ENCODE results near the gene HES6. TPM values are rescaled to one million over a fixed set of nuclear protein-coding genes. Genes with fewer than 3 reads are reported as not detected.

The HES6 gene
- total RNA-seq, 1 donor from 2014 or later = 7.8 TPM

DNA sequence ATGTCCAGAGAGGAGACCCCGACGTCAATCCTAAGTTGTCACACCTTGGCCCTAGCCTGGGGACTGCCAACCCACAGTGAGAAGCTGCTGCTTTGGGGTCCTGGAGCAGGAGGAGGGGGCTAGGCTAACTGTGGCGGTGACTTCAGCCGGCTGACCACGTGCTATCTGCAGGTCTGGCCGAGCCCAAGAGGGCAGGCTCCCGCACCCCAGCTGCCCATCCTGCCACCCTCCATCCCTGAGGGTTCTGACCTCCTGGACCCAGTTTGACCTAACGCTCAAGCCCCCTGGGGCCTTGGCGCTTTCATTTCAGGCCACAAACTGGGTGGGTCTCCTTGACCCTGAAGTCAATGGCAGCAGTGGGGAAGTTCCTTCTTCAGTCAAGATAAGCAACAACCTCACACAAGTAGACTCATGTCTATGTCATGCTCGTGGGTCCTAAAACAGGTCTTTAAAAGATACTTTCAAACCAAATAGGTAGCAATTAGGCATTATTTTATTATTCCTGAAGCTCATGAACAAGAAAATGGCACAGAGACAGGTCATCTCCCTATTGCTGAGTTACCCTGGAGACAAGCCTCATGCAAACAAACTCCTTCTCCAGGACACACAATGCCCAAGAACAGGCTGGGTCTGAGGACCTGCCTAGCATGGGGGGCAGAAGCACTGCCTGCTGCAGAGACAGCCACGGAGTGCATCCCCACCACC is 2.3 kb downstream of the HES6 start:
- H3K4me1 ChIP-seq (ENCODE audit: control insufficient read depth in 3 of 3, insufficient read depth in 3 of 3, low read length in 3 of 3) = peaks cover 13 to 28% (median 25%) of the 10 kb centered on the region in 3 donors
- H3K9ac ChIP-seq (ENCODE audit: low read depth in 1 of 3, low read length in 3 of 3) = no peak overlapping the region
- H3K36me3 ChIP-seq (ENCODE audit: control insufficient read depth in 3 of 3, insufficient read depth in 3 of 3, low read length in 3 of 3) = no peaks in the 10 kb centered on the region
- peaks cover 0 to 3% (median 0%) of the 10 kb centered on the region in 3 donors for H3K27me3 ChIP-seq (ENCODE audit: control insufficient read depth in 3 of 3, insufficient read depth in 3 of 3, low read length in 3 of 3)
- H3K27ac ChIP-seq (ENCODE audit: low read depth, low read length) = no peak overlapping the region
- no peaks in the 10 kb centered on the region for H3K9me3 ChIP-seq (ENCODE audit: control insufficient read depth in 3 of 3, low read length in 3 of 3)
- H3K4me3 ChIP-seq (ENCODE audit: low read length in 3 of 3) = no peak overlapping the region

DNA sequence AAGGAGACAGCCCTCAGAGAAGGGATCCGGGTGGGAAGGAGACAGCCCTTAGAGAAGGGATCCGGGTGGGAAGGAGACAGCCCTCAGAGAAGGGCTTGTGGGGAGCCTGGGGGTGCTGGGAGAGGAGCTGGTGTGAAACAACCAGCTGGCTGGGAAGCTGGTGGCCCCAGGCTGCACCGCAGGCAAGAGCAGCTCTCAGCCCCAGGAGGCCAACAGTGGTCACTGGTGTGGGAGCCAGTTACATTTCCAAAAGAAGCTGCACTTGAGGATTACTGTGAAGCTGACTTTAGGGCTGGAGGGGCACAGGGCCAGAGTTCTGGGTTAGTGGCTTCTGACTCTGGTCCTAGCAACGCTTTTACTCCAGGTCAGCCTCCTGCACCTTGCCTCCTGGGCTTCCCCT is 3.3 kb downstream of the HES6 start:
- Histone ChIP-seq H3K27ac (ENCODE audit: low read depth, low read length) (no peak overlapping the region), H3K4me3 (ENCODE audit: low read length in 3 of 3) (no peak overlapping the region), H3K36me3 (ENCODE audit: control insufficient read depth in 3 of 3, insufficient read depth in 3 of 3, low read length in 3 of 3) (no peaks in the 10 kb centered on the region), H3K9me3 (ENCODE audit: control insufficient read depth in 3 of 3, low read length in 3 of 3) (no peaks in the 10 kb centered on the region), H3K27me3 (ENCODE audit: control insufficient read depth in 3 of 3, insufficient read depth in 3 of 3, low read length in 3 of 3) (peaks cover 0 to 3% (median 0%) of the 10 kb centered on the region in 3 donors), H3K4me1 (ENCODE audit: control insufficient read depth in 3 of 3, insufficient read depth in 3 of 3, low read length in 3 of 3) (peaks cover 4 to 20% (median 15%) of the 10 kb centered on the region in 3 donors), H3K9ac (ENCODE audit: low read depth in 1 of 3, low read length in 3 of 3) (no peak overlapping the region)

DNA sequence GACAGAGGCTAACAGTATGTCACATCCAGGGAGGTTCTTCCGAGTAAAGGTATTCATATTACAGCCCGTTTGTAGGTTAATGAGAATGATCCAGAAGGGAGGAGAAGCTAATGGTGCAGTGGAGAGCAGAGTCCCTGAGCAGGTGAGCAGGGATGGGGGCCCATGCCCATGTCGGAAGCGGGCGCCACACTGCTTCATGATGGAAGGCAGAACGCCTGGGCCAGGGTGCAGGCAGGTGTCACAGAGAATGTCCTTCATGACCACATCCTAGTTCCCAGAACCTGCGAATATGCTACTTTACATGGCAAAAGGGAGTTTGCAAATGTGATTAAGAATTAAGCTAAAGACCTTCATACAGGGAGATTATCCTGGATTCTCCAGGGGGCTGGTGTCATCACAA is 4.0 kb downstream of the HES6 start:
- Histone ChIP-seq H3K27me3 (ENCODE audit: control insufficient read depth in 3 of 3, insufficient read depth in 3 of 3, low read length in 3 of 3) (peaks cover 0 to 3% (median 0%) of the 10 kb centered on the region in 3 donors), H3K9me3 (ENCODE audit: control insufficient read depth in 3 of 3, low read length in 3 of 3) (no peaks in the 10 kb centered on the region), H3K27ac (ENCODE audit: low read depth, low read length) (no peak overlapping the region)

DNA sequence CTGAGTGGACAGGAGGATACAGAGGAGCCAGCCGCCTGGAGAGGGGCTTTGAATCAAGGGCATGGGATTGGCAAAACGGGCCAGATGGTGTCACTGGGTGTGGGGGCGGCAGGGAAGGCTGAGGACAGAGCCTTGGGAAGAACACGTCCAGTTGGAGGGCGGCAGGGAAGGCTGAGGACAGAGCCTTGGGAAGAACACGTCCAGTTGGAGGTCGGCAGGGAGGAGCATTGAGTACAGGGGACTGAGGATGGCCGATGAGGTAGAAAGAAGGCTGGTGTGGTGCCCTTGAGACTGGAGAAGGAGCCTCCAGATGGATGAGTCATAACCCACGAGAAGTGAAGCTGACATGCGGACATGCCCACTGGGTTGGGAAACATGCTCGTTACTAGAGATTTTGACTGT is 4.5 kb downstream of the HES6 start:
- H3K27me3 ChIP-seq (ENCODE audit: control insufficient read depth in 3 of 3, insufficient read depth in 3 of 3, low read length in 3 of 3) = peaks cover 0 to 3% (median 0%) of the 10 kb centered on the region in 3 donors
- H3K9me3 ChIP-seq (ENCODE audit: control insufficient read depth in 3 of 3, low read length in 3 of 3) = no peaks in the 10 kb centered on the region
- peaks cover 7 to 19% (median 15%) of the 10 kb centered on the region in 3 donors for H3K4me1 ChIP-seq (ENCODE audit: control insufficient read depth in 3 of 3, insufficient read depth in 3 of 3, low read length in 3 of 3)
- H3K4me3 ChIP-seq (ENCODE audit: low read length in 3 of 3) = no peak overlapping the region
- no peaks in the 10 kb centered on the region for H3K36me3 ChIP-seq (ENCODE audit: control insufficient read depth in 3 of 3, insufficient read depth in 3 of 3, low read length in 3 of 3)
- no peak overlapping the region for H3K9ac ChIP-seq (ENCODE audit: low read depth in 1 of 3, low read length in 3 of 3)
- no peak overlapping the region for H3K27ac ChIP-seq (ENCODE audit: low read depth, low read length)

More for the DNA sequence above, 4.0 kb downstream of the HES6 start:
- no peak overlapping the region for H3K4me3 ChIP-seq (ENCODE audit: low read length in 3 of 3)
- H3K36me3 ChIP-seq (ENCODE audit: control insufficient read depth in 3 of 3, insufficient read depth in 3 of 3, low read length in 3 of 3) = no peaks in the 10 kb centered on the region
- no peak overlapping the region for H3K9ac ChIP-seq (ENCODE audit: low read depth in 1 of 3, low read length in 3 of 3)
- peaks cover 7 to 18% (median 14%) of the 10 kb centered on the region in 3 donors for H3K4me1 ChIP-seq (ENCODE audit: control insufficient read depth in 3 of 3, insufficient read depth in 3 of 3, low read length in 3 of 3)

DNA sequence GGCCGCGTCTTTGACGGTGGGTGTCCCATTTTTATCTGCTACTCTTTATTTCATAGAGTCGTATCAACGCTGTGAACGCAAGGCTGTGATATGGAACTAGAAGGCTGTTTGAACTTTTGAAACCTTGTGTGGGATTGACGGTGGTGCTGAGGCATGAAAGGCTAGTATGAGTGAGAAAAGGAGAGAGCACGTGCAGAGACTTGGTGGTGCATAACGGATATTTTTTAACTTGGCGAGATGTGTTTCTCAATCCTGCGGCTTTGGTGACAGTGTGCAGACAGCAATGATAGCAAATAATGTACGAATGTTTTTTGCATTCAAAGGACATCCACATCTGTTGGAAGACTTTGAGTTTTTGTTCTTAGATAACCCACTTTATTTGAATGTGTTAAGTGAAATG is 6.2 kb downstream of the HES6 start:
- no peak overlapping the region for H3K27ac ChIP-seq (ENCODE audit: low read depth, low read length)

DNA sequence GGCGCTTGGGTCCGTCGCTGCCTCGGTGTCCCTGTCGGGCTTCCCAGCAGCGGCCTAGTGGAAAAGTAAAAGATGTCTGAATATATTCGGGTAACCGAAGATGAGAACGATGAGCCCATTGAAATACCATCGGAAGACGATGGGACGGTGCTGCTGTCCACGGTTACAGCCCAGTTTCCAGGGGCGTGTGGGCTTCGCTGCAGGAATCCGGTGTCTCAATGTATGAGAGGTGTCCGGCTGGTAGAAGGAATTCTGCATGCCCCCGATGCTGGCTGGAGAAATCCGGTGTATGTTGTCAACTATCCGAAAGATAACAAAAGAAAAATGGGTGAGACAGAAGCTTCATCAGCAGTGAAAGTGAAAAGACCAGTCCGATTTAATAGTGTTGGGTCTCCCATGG is 8.0 kb downstream of the HES6 start:
- H3K4me3 ChIP-seq (ENCODE audit: low read length in 3 of 3) = peak overlapping the region in 2 of 3 donors; percentile 68 to 70
- H3K27ac ChIP-seq (ENCODE audit: low read depth, low read length) = no peak overlapping the region
- H3K4me1 ChIP-seq (ENCODE audit: control insufficient read depth in 3 of 3, insufficient read depth in 3 of 3, low read length in 3 of 3) = peaks cover 12 to 16% (median 12%) of the 10 kb centered on the region in 3 donors
- no peak overlapping the region for H3K9ac ChIP-seq (ENCODE audit: low read depth in 1 of 3, low read length in 3 of 3)
- H3K27me3 ChIP-seq (ENCODE audit: control insufficient read depth in 3 of 3, insufficient read depth in 3 of 3, low read length in 3 of 3) = no peaks in the 10 kb centered on the region
- H3K36me3 ChIP-seq (ENCODE audit: control insufficient read depth in 3 of 3, insufficient read depth in 3 of 3, low read length in 3 of 3) = no peaks in the 10 kb centered on the region
- H3K9me3 ChIP-seq (ENCODE audit: control insufficient read depth in 3 of 3, low read length in 3 of 3) = no peaks in the 10 kb centered on the region

More for the DNA sequence above, 6.2 kb downstream of the HES6 start:
- Histone ChIP-seq H3K27me3 (ENCODE audit: control insufficient read depth in 3 of 3, insufficient read depth in 3 of 3, low read length in 3 of 3) (peaks cover 0 to 3% (median 0%) of the 10 kb centered on the region in 3 donors), H3K4me3 (ENCODE audit: low read length in 3 of 3) (no peak overlapping the region), H3K9ac (ENCODE audit: low read depth in 1 of 3, low read length in 3 of 3) (no peak overlapping the region), H3K9me3 (ENCODE audit: control insufficient read depth in 3 of 3, low read length in 3 of 3) (no peaks in the 10 kb centered on the region), H3K36me3 (ENCODE audit: control insufficient read depth in 3 of 3, insufficient read depth in 3 of 3, low read length in 3 of 3) (no peaks in the 10 kb centered on the region), H3K4me1 (ENCODE audit: control insufficient read depth in 3 of 3, insufficient read depth in 3 of 3, low read length in 3 of 3) (peaks cover 10 to 16% (median 12%) of the 10 kb centered on the region in 3 donors)

DNA sequence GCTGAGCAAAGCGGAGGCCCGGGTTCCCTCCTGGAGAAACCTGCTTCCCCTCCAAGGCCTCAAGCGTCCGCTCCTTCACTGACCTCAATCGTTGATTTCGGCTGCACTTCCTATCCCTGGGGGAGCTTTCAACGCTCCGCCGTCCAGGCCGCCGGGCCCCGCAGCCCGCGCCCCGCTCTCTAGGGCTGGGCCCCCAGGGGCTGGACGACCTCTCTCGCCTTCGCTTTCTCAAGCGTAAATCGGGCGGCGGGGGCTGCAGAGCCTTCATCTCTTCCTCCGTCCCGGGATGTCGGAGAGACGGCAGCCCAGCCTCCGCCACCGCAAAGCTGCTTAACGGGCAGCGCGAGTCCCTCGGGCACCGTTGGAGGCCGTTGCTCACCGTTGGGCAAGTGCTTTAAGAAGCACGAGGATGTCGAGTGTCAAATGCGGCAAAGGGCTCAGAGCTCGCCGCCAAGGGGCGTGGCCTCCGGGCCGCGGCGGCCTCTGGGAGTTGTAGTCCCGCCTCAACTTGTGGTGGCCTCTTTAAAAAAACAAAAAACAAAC is 8.5 kb downstream of the HES6 start:
- Histone ChIP-seq H3K4me3 (ENCODE audit: low read length in 3 of 3) (peak overlapping the region; percentile 60 to 70 (median 68)), H3K4me1 (ENCODE audit: control insufficient read depth in 3 of 3, insufficient read depth in 3 of 3, low read length in 3 of 3) (peaks cover 12 to 16% (median 12%) of the 10 kb centered on the region in 3 donors), H3K9ac (ENCODE audit: low read depth in 1 of 3, low read length in 3 of 3) (peak overlapping the region in 2 of 3 donors; percentile 40 to 71), H3K27ac (ENCODE audit: low read depth, low read length) (no peak overlapping the region), H3K36me3 (ENCODE audit: control insufficient read depth in 3 of 3, insufficient read depth in 3 of 3, low read length in 3 of 3) (no peaks in the 10 kb centered on the region), H3K27me3 (ENCODE audit: control insufficient read depth in 3 of 3, insufficient read depth in 3 of 3, low read length in 3 of 3) (no peaks in the 10 kb centered on the region), H3K9me3 (ENCODE audit: control insufficient read depth in 3 of 3, low read length in 3 of 3) (no peaks in the 10 kb centered on the region)

DNA sequence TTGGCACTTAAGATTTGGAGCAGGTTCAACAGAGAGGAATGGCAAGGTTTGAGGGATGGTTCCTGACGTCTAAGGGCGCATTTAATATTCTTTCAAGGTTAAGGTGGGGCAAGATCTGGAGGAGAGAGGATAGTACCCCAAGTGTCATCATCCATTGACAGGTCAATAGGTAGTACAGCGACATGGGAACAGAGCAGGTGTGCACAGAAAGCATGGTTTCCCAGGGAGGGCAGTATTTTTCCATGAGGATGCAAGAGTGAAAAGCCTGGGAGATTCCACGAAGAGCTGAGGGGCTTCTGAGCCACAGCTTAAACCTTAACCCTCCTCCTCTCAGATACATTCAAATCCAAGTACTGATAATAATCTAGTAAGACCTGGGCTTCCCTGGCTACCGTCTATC is 9.1 kb downstream of the HES6 start:
- H3K27ac ChIP-seq (ENCODE audit: low read depth, low read length) = no peak overlapping the region
- H3K9me3 ChIP-seq (ENCODE audit: control insufficient read depth in 3 of 3, low read length in 3 of 3) = no peaks in the 10 kb centered on the region
- H3K36me3 ChIP-seq (ENCODE audit: control insufficient read depth in 3 of 3, insufficient read depth in 3 of 3, low read length in 3 of 3) = no peaks in the 10 kb centered on the region
- peak overlapping the region in 1 of 3 donors; percentile 71 for H3K9ac ChIP-seq (ENCODE audit: low read depth in 1 of 3, low read length in 3 of 3)
- peaks cover 12 to 16% (median 12%) of the 10 kb centered on the region in 3 donors for H3K4me1 ChIP-seq (ENCODE audit: control insufficient read depth in 3 of 3, insufficient read depth in 3 of 3, low read length in 3 of 3)
- no peaks in the 10 kb centered on the region for H3K27me3 ChIP-seq (ENCODE audit: control insufficient read depth in 3 of 3, insufficient read depth in 3 of 3, low read length in 3 of 3)
- peak overlapping the region in 2 of 3 donors; percentile 68 to 70 for H3K4me3 ChIP-seq (ENCODE audit: low read length in 3 of 3)

DNA sequence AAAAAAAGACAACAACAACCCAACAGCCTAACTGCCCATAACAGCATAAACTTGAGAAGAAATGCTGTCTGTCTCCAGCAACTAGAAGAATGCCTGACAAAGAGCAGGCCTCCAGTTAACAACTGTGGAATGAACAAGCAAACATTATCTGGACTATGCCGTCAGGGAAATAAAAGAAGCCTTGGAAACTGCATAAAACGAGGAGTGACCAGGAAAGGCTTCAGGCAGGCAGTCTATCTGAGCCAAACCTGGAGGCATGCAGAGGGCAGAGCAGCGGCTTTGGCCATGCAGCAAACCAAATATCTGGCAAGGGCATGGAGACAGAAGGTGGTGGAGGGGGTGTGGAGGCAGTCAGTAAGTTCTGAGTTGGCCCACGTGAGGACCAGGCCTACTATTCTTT is 11.1 kb downstream of the HES6 start:
- H3K27ac ChIP-seq (ENCODE audit: low read depth, low read length) = no peak overlapping the region

DNA sequence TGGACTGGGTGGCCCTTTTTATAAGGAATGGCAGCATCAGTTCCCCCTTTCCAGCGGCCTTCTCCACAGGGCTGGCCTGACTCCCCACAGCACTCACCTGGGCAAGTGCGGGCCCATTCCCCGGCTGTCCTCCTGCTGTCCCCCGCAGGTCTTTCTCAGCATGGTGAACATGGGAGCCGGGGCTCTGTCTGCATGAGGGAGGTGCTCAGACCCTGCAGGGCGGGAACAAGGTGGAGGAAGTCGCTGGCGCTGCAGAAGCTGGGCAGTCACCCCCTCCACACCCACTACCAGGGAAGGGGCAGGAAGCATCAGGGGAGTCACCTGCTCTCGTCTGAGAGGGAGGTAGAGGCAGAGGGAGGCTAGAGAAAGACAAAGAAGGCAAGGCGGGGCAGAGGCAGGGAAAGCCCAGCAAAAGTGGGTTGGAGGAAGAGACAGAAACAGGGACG is 12.2 kb downstream of the HES6 start:
- Histone ChIP-seq H3K36me3 (ENCODE audit: control insufficient read depth in 3 of 3, insufficient read depth in 3 of 3, low read length in 3 of 3) (no peaks in the 10 kb centered on the region), H3K4me3 (ENCODE audit: low read length in 3 of 3) (no peak overlapping the region), H3K9ac (ENCODE audit: low read depth in 1 of 3, low read length in 3 of 3) (no peak overlapping the region), H3K27me3 (ENCODE audit: control insufficient read depth in 3 of 3, insufficient read depth in 3 of 3, low read length in 3 of 3) (no peaks in the 10 kb centered on the region), H3K27ac (ENCODE audit: low read depth, low read length) (no peak overlapping the region), H3K4me1 (ENCODE audit: control insufficient read depth in 3 of 3, insufficient read depth in 3 of 3, low read length in 3 of 3) (peaks cover 8 to 14% (median 12%) of the 10 kb centered on the region in 3 donors), H3K9me3 (ENCODE audit: control insufficient read depth in 3 of 3, low read length in 3 of 3) (no peaks in the 10 kb centered on the region)

More for the DNA sequence above, 11.1 kb downstream of the HES6 start:
- Histone ChIP-seq H3K4me1 (ENCODE audit: control insufficient read depth in 3 of 3, insufficient read depth in 3 of 3, low read length in 3 of 3) (peaks cover 8 to 14% (median 12%) of the 10 kb centered on the region in 3 donors), H3K9me3 (ENCODE audit: control insufficient read depth in 3 of 3, low read length in 3 of 3) (no peaks in the 10 kb centered on the region), H3K36me3 (ENCODE audit: control insufficient read depth in 3 of 3, insufficient read depth in 3 of 3, low read length in 3 of 3) (no peaks in the 10 kb centered on the region), H3K9ac (ENCODE audit: low read depth in 1 of 3, low read length in 3 of 3) (no peak overlapping the region), H3K4me3 (ENCODE audit: low read length in 3 of 3) (no peak overlapping the region), H3K27me3 (ENCODE audit: control insufficient read depth in 3 of 3, insufficient read depth in 3 of 3, low read length in 3 of 3) (no peaks in the 10 kb centered on the region)
